GM12878 (cell line): ENCODE measurements around the gene CACNA1I. TPM values are rescaled to one million over a fixed set of nuclear protein-coding genes. Genes with fewer than 3 reads are reported as not detected.

Experiments used
- ATAC-seq: fragments of 200-7000 bp; cut with Tn5 transposase; 3 replicates; pipeline ENCODE4 v1.9.1; 2020; ENCODE audit warnings: mild to moderate bottlenecking, moderate library complexity
- BruUV-seq: library from RNA; stranded (reverse); fragments of 400-500 nt; replicated peaks from 2 replicates; lab custom pipeline; 2021; lab: Mats Ljungman, UMichigan
- CTCF ChIA-PET: fragments of 300-600 bp; sonication (Branson Sonifier 250); formaldehyde crosslinking; extraction: SDS; loops from one replicate; lab custom pipeline; 2021; ENCODE audit warnings: inconsistent platforms; lab: Yijun Ruan, JAX
- POLR2A ChIA-PET: fragments of 350-600 bp; formaldehyde crosslinking; extraction: SDS; loops from one replicate; lab custom pipeline; 2021; ENCODE audit warnings: inconsistent platforms; lab: Charles Lee
- RAD21 ChIA-PET: fragments of 300-600 bp; sonication (Branson Sonifier 250); formaldehyde crosslinking; loops from one replicate; lab custom pipeline; 2023; ENCODE audit warnings: antibody characterized with exemption; ENCODE audit not compliant: unreplicated experiment; lab: Charles Lee
- SMC1A ChIA-PET: fragments of 300-600 bp; sonication (Branson Sonifier 250); formaldehyde crosslinking; loops from one replicate; lab custom pipeline; 2023; ENCODE audit not compliant: unreplicated experiment, uncharacterized antibody; lab: Charles Lee
- DNase-seq: peaks from one replicate; pipeline ENCODE4 v3.0.0-alpha.2; 2011; ENCODE audit warnings: low read depth, low spot score
- FAIRE-seq: peaks from 3 replicates; lab custom pipeline; 2011; peaks lifted over from hg19 to GRCh38; lab: Jason Lieb, UNC
- H2AFZ ChIP-seq: 2 replicates; pipeline ENCODE4 v1.6.0; 2011; ENCODE audit warnings: low read depth, low read length, control low read depth; ENCODE audit not compliant: control insufficient read depth
- H3K27ac ChIP-seq: 2 replicates; pipeline ENCODE4 v1.5.1; 2011; ENCODE audit warnings: control low read depth; ENCODE audit not compliant: control insufficient read depth, insufficient read depth
- H3K27me3 ChIP-seq, 2 experiments: replicated peaks in 1 of 2; 2 replicates each; pipeline versions ENCODE4 v1.6.0 to v1.6.1; 2011; ENCODE audit warnings: low read length in 1 of 2; ENCODE audit not compliant: control insufficient read depth in 2 of 2, insufficient read depth in 2 of 2
- H3K36me3 ChIP-seq, 2 experiments: 2 replicates each; pipeline ENCODE4 v1.5.1; 2011; ENCODE audit warnings: low read length in 1 of 2; ENCODE audit not compliant: control insufficient read depth in 2 of 2, insufficient read depth in 2 of 2
- H3K4me1 ChIP-seq: 2 replicates; pipeline ENCODE4 v1.6.1; 2011; ENCODE audit warnings: mild to moderate bottlenecking, low read length, moderate library complexity, mixed read lengths; ENCODE audit not compliant: control insufficient read depth, insufficient read depth
- H3K4me2 ChIP-seq: 2 replicates; pipeline ENCODE4 v1.6.0; 2011; ENCODE audit warnings: control low read depth; ENCODE audit not compliant: control insufficient read depth, insufficient read depth
- H3K4me3 ChIP-seq: fragments of 200-600 bp; sonication (generic); 2 replicates; pipeline ENCODE4 v1.5.1; 2016
- H3K79me2 ChIP-seq: 2 replicates; pipeline ENCODE4 v1.6.0; 2011; ENCODE audit warnings: low read length; ENCODE audit not compliant: control insufficient read depth, insufficient read depth
- H3K9ac ChIP-seq: 2 replicates; pipeline ENCODE4 v1.8.0; 2011; ENCODE audit warnings: low read length, control low read depth, mixed read lengths; ENCODE audit not compliant: control insufficient read depth, insufficient read depth
- H3K9me3 ChIP-seq: replicated peaks from 3 replicates; pipeline ENCODE4 v1.5.1; 2011; ENCODE audit warnings: mild to moderate bottlenecking, low read length; ENCODE audit not compliant: control insufficient read depth, insufficient read depth
- H4K20me1 ChIP-seq: 2 replicates; pipeline ENCODE4 v1.6.0; 2011; ENCODE audit not compliant: control insufficient read depth, insufficient read depth
- ASH2L ChIP-seq: fragments of 300-600, 200-600 bp; sonication (generic); IDR thresholded peaks from 2 replicates; pipeline ENCODE4 v1.6.1; 2017; ENCODE audit warnings: low read depth, mild to moderate bottlenecking, borderline replicate concordance
- BCL3 ChIP-seq: IDR thresholded peaks from 2 replicates; pipeline ENCODE4 v1.6.1; 2011; ENCODE audit warnings: borderline replicate concordance, low read depth, mild to moderate bottlenecking, moderate library complexity, low read length; ENCODE audit not compliant: insufficient read depth, poor library complexity, severe bottlenecking
- CREM ChIP-seq: IDR thresholded peaks from 2 replicates; pipeline ENCODE4 v1.6.1; 2014; ENCODE audit warnings: antibody characterized with exemption, low read depth
- E2F4 ChIP-seq: IDR thresholded peaks from 2 replicates; pipeline ENCODE4 v1.6.1; 2012; ENCODE audit warnings: low read depth, low read length, improper control_type of control experiment
- E2F8 ChIP-seq: fragments of 450-650 bp; IDR thresholded peaks from 2 replicates; pipeline ENCODE4 v1.6.1; 2018; ENCODE audit warnings: mild to moderate bottlenecking, low read depth, moderate library complexity; ENCODE audit not compliant: partially characterized antibody
- LARP7 ChIP-seq: fragments of 450-650 bp; IDR thresholded peaks from 2 replicates; pipeline ENCODE4 v1.6.1; 2017; ENCODE audit warnings: mild to moderate bottlenecking
- MTA3 ChIP-seq: IDR thresholded peaks from 2 replicates; pipeline ENCODE4 v1.6.1; 2012; ENCODE audit warnings: low read length, inconsistent platforms, borderline replicate concordance
- POLR2A ChIP-seq: IDR thresholded peaks from 2 replicates; pipeline ENCODE4 v1.6.1; 2011; ENCODE audit warnings: low read depth, mild to moderate bottlenecking, low read length
- RAD21 ChIP-seq: IDR thresholded peaks from 2 replicates; pipeline ENCODE4 v1.6.1; 2011; ENCODE audit warnings: mild to moderate bottlenecking, low read depth, low read length, moderate library complexity; ENCODE audit not compliant: insufficient read depth
- REST ChIP-seq: IDR thresholded peaks from 2 replicates; pipeline ENCODE4 v1.6.1; 2012; ENCODE audit warnings: mild to moderate bottlenecking, low read depth, low read length
- SMAD1 ChIP-seq: fragments of 450-650 bp; IDR thresholded peaks from 2 replicates; pipeline ENCODE4 v1.6.1; 2018; ENCODE audit warnings: mild to moderate bottlenecking, low read depth; ENCODE audit not compliant: partially characterized antibody
- USF2 ChIP-seq: IDR thresholded peaks from 2 replicates; pipeline ENCODE4 v1.6.1; 2011; ENCODE audit warnings: low read depth, low read length, improper control_type of control experiment, borderline replicate concordance
- WGBS: methylation state at CpG from one replicate; pipeline ENCODE4 v1.1.6; 2016; ENCODE audit warnings: low lambda C conversion rate; ENCODE audit not compliant: insufficient replicate concordance, insufficient coverage; ENCODE audit errors: missing lambda C conversion rate; 5-methylcytosine and 5-hydroxymethylcytosine counted together
- in situ Hi-C: fragments of 300-500 bp; cut with MboI; formaldehyde crosslinking; loops from 9 replicates; pipeline ENCODE4 v1.14.3; 2018; ENCODE audit warnings: mixed read lengths
- intact Hi-C: fragments of 100-400 bp; cut with micrococcal nuclease; formaldehyde crosslinking; loops from one replicate; pipeline ENCODE4 v1.14.2; 2022; ENCODE audit not compliant: unreplicated experiment
- polyA plus RNA-seq, 11 experiments: library from polyadenylated mRNA; depleted of rRNA in 4 of 11; unstranded in 6 of 11; stranded (reverse) in 5 of 11; fragments of >200 nt; fragmentation: Nextera tagmentation in 4 of 11; fragmentation: Illumina TruSeq in 1 of 11; extraction: Ambion mirVana in 4 of 11; extraction: Trizol in 1 of 11; gene quantifications; 1 replicate in 1 of 11; 2 replicates in 10 of 11; pipeline versions ENCODE4 v1.2.1 to v1.2.3, GENCODE V29; 2011 to 2016; ENCODE audit warnings: inconsistent platforms in 2 of 11, missing spikeins in 2 of 11, low read depth in 1 of 11
- total RNA-seq, 4 experiments: library from RNA; depleted of rRNA in 3 of 4; stranded (reverse); fragments of >200 nt in 3 of 4; fragmentation: Illumina TruSeq in 1 of 4; extraction: Trizol in 1 of 4; gene quantifications; 2 replicates each; pipeline versions ENCODE4 v1.2.1 to v1.2.3, GENCODE V29; 2013 to 2021

Gene CACNA1I
- total and polyA plus RNA-seq, 10 of the 15 experiments (the other 5 are each of a cell fraction or from before 2014, with no cell fraction given), result 0.01 to 0.03 TPM; not detected in 8

GRCh38 chr22:39714321-39714720 lies 143.8 kb downstream of the CACNA1I start (continued):
- TF ChIP-seq USF2 (no peak), E2F8 (no peak), POLR2A (no peak), LARP7 (no peak), ASH2L (no peak), SMAD1 (no peak)

- H3K27ac ChIP-seq, result no peak overlapping the region
- H3K79me2 ChIP-seq, result no peaks in the 10 kb centered on the region
- no peaks in the 10 kb centered on the region for H4K20me1 ChIP-seq
- ChIA-PET CTCF (no interaction called here), RAD21 (no interaction called here), SMC1A (interaction anchor here (0.5 to 1.4 kb wide), 3 partner anchors 78 to 711 kb away, joined by 3 to 4 read pairs (median 4); no protein-coding TSS in a partner anchor), POLR2A (no interaction called here)
- no peaks in the 10 kb centered on the region for H3K4me1 ChIP-seq
- intact Hi-C loops, result no loop called here
- BruUV-seq, result no TSS peak
- no peak overlapping the region for H3K4me2 ChIP-seq
- in situ Hi-C loops, result no loop called here
- no peak overlapping the region for H3K4me3 ChIP-seq
- no peak overlapping the region for H2AFZ ChIP-seq
- DNase-seq (no peak), ATAC-seq (no peak), FAIRE-seq (no peak)
- H3K27me3 ChIP-seq, result no peaks in the 10 kb centered on the region
- WGBS, result 54% methylated on average over 25 of the region's 25 CpGs
- no peaks in the 10 kb centered on the region for H3K36me3 ChIP-seq
- no peaks in the 10 kb centered on the region for H3K9me3 ChIP-seq
- no peak overlapping the region for H3K9ac ChIP-seq
- TF ChIP-seq MTA3 (no peak), RAD21 (no peak), CREM (no peak), E2F4 (no peak), REST (no peak), BCL3 (no peak)
Observed at GRCh38 chr22:39715778-39716495, 145.4 kb downstream of the CACNA1I start.
